ENCODE results near the gene FBXO48.

FBXO48 gene

GRCh38 chr2:68471385-68471784 is 4.3 kb upstream of the FBXO48 start:
- TF ChIP-seq CTCF (IDR thresholded peaks at IDR 0.05; ENCODE audit: low read depth, low read length), result no peak

GRCh38 chr2:68469935-68470334 is 2.8 kb upstream of the FBXO48 start:
- H3K4me3 ChIP-seq (ENCODE audit: low read depth, low read length), result no peak overlapping the region
- TF ChIP-seq CTCF (IDR thresholded peaks at IDR 0.05; ENCODE audit: low read depth, low read length), result no peak

More at GRCh38 chr2:68471385-68471784, 4.3 kb upstream of the FBXO48 start:
- H3K4me3 ChIP-seq (ENCODE audit: low read depth, low read length), result no peak overlapping the region

GRCh38 chr2:68468801-68469200 is 1.7 kb upstream of the FBXO48 start:
- TF ChIP-seq CTCF (IDR thresholded peaks at IDR 0.05; ENCODE audit: low read depth, low read length), result no peak
- peak overlapping the region; percentile 99 for H3K4me3 ChIP-seq (ENCODE audit: low read depth, low read length)

- H3K4me3 ChIP-seq (ENCODE audit: low read depth, low read length), result peak overlapping the region; percentile 99
- TF ChIP-seq CTCF (IDR thresholded peaks at IDR 0.05; ENCODE audit: low read depth, low read length), result no peak
These were observed 367 bp downstream of the FBXO48 start for GRCh38 chr2:68466778-68467076.

GRCh38 chr2:68466361-68466777 is 725 bp downstream of the FBXO48 start:
- peak overlapping the region; percentile 99 for H3K4me3 ChIP-seq (ENCODE audit: low read depth, low read length)
- TF ChIP-seq CTCF (IDR thresholded peaks at IDR 0.05; ENCODE audit: low read depth, low read length), result no peak

GRCh38 chr2:68465081-68465916 is 1.8 kb downstream of the FBXO48 start:
- no peak overlapping the region for H3K4me3 ChIP-seq (ENCODE audit: low read depth, low read length)
- TF ChIP-seq CTCF (IDR thresholded peaks at IDR 0.05; ENCODE audit: low read depth, low read length), result no peak

GRCh38 chr2:68464651-68465050 is 2.4 kb downstream of the FBXO48 start:
- no peak overlapping the region for H3K4me3 ChIP-seq (ENCODE audit: low read depth, low read length)

More at GRCh38 chr2:68464651-68465050, 2.4 kb downstream of the FBXO48 start:
- TF ChIP-seq CTCF (IDR thresholded peaks at IDR 0.05; ENCODE audit: low read depth, low read length), result no peak

All from WI38 (cell line).